Rectal smooth muscle tissue (tissue), 1 donor: ENCODE results near the gene MAST4.

Experiments used
- H3K27ac ChIP-seq: one replicate; pipeline ENCODE4 v1.7.0; 2013; ENCODE audit warnings: low read depth, low read length, inconsistent platforms
- H3K27me3 ChIP-seq: one replicate; pipeline ENCODE4 v1.7.0; 2013; ENCODE audit warnings: low read length; ENCODE audit not compliant: control insufficient read depth, insufficient read depth
- H3K36me3 ChIP-seq: one replicate; pipeline ENCODE4 v1.7.0; 2013; ENCODE audit warnings: low read length; ENCODE audit not compliant: control insufficient read depth, insufficient read depth
- H3K4me1 ChIP-seq: one replicate; pipeline ENCODE4 v1.7.0; 2013; ENCODE audit warnings: low read length; ENCODE audit not compliant: control insufficient read depth, insufficient read depth
- H3K4me3 ChIP-seq: one replicate; pipeline ENCODE4 v1.7.0; 2013; ENCODE audit warnings: low read length
- H3K9ac ChIP-seq: one replicate; pipeline ENCODE4 v1.7.0; 2013; ENCODE audit warnings: low read length

Gene MAST4

DNA sequence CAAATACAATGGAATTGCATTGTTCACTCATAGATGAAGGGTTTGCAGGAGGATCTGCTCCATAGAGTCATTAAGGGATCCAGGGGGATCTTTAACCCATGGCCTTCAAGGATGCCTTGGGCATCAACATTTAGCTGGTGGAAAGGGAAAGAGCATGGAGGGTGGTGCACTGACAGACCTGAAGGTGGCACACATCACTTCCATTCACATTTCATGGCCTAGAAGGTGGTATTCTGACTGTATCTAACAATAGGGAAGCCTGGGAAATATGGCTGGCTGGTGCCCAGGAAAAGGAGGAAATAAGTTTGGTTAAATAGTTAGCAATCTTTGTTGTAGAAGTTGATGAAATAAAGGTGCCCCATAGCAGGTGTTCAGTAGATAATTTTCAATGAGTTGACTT is 370.2 kb downstream of the MAST4 start:
- Histone ChIP-seq H3K27me3 (no peaks in the 10 kb centered on the region), H3K27ac (no peak overlapping the region), H3K36me3 (no peaks in the 10 kb centered on the region)

DNA sequence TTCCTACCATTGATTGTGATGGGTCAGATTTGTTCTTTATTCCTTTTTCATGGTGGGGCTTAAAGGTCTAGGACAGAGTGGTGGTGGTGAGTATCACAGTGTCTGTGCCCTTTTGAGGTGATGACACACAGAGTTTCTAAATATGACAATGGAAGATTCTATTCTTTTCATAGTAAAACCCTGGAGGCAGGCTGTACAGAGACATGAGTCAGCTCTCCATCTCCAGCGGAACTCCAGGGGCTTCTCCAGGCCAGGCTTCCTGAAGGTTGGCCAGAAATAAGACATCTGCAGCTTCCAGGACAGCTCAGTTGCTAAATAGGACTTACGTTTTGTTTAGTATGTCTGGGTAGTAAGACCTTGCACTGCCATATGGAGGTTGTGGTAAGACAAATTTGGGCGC is 370.9 kb downstream of the MAST4 start:
- Histone ChIP-seq H3K27me3 (no peaks in the 10 kb centered on the region), H3K27ac (no peak overlapping the region), H3K36me3 (no peaks in the 10 kb centered on the region), H3K4me1 (no peaks in the 10 kb centered on the region), H3K9ac (no peak overlapping the region), H3K4me3 (no peak overlapping the region)

More for the DNA sequence above, 370.2 kb downstream of the MAST4 start:
- Histone ChIP-seq H3K9ac (no peak overlapping the region), H3K4me3 (no peak overlapping the region), H3K4me1 (no peaks in the 10 kb centered on the region)

DNA sequence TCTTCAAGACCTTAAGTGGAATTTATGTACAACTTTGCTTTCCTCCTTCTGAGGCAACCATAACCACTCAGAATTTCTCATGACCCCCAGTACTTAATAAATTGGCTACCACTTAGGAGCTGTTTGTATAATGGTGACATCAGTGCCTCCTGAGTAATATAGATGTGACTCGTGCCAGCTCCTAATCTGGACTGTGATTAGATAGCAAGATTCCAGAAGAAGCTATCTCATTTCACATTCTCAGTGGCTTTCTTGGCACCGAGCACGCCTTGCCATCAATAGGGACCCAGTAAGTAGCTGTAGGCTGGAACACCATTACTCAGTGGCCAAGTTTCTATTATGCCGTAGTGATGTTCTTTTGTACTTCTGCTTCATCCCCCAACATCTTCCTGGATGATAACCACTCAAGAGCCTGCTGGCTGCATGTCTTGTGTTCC is 371.7 kb downstream of the MAST4 start:
- no peaks in the 10 kb centered on the region for H3K4me1 ChIP-seq
- no peak overlapping the region for H3K27ac ChIP-seq
- H3K9ac ChIP-seq, result no peak overlapping the region
- no peaks in the 10 kb centered on the region for H3K27me3 ChIP-seq
- no peak overlapping the region for H3K4me3 ChIP-seq
- no peaks in the 10 kb centered on the region for H3K36me3 ChIP-seq

DNA sequence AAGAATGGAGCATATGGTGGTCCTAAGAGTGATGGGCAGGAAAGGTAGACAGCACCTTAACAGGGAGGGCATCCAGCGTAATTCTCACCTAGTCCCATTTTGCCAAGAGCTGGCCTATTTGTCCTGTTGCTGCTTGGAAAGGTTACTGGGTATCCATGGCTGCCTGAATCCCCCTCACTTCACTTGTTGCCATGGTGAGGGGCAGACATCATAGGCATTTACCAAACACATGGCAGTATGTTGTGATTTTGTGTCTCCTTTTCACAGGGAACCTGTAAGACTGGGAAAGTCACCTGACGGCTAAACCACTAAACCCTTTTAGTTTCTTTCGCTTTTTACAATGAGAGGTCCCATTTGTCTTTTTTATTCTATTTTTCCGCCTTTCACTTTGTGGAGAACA is 373.3 kb downstream of the MAST4 start:
- no peak overlapping the region for H3K9ac ChIP-seq
- no peak overlapping the region for H3K4me3 ChIP-seq
- no peaks in the 10 kb centered on the region for H3K4me1 ChIP-seq
- no peaks in the 10 kb centered on the region for H3K27me3 ChIP-seq
- no peaks in the 10 kb centered on the region for H3K36me3 ChIP-seq
- no peak overlapping the region for H3K27ac ChIP-seq

DNA sequence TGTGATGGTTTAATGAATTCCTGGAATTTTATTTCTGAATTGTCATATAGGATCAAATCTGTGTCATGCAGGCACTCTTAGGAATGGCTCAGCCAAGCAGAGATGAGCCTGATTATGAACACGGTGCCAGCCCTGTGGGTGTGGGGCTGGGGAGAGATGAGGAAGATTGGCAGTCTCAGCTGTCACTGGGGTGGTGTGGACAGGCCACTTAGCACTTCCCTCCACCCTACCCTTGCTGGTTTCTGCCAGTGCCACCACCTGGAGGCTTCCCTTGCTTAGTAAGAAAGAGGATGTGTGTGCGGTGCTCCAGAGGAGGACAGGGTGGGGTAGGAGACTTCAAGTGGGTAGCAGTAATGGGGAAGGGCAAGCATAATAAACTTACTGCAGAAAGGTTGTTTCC is 373.8 kb downstream of the MAST4 start:
- Histone ChIP-seq H3K4me3 (no peak overlapping the region), H3K27ac (no peak overlapping the region), H3K4me1 (no peaks in the 10 kb centered on the region), H3K9ac (no peak overlapping the region), H3K36me3 (no peaks in the 10 kb centered on the region), H3K27me3 (no peaks in the 10 kb centered on the region)

DNA sequence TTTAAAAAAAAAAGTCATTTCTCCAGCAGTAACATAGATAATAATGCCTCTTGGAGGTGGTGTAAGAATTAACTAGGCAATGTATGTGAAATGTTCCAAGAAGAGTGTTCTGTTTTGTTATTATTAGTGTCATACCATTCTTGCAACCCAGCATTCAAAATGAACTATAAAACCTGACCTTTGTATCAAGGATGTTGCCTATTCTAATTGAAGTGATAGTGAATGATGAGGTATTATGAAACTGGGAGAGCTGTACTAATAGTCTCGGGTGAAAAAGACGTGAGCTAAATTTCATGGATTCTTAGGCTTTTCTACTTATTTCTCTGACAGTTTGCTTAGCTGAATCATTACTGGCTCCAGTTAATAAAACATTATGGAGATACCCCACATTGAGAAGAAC is 375.8 kb downstream of the MAST4 start:
- no peaks in the 10 kb centered on the region for H3K4me1 ChIP-seq
- no peak overlapping the region for H3K9ac ChIP-seq
- no peaks in the 10 kb centered on the region for H3K36me3 ChIP-seq
- no peak overlapping the region for H3K27ac ChIP-seq
- H3K4me3 ChIP-seq, result no peak overlapping the region
- H3K27me3 ChIP-seq, result no peaks in the 10 kb centered on the region

DNA sequence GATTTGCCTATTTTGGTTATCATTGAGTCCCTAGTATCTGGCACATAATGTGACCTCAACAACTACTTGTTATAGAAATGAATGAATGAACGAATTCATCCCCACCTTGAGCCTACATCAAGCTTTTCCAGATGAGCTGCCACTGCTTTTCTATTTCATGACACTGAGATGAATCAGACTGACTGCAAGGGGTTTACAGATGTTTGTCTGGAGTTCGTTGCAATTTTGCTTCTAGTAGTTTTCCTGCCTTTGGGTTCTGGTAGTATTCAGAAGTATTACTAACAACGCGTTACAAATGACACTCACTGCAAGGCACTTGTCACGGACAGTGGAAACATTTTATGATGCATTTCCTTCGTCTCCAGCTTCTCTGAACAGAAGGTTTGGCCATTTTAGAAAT is 378.1 kb downstream of the MAST4 start:
- H3K9ac ChIP-seq, result no peak overlapping the region
- H3K36me3 ChIP-seq, result no peaks in the 10 kb centered on the region
- H3K27ac ChIP-seq, result no peak overlapping the region
- no peaks in the 10 kb centered on the region for H3K27me3 ChIP-seq
- H3K4me3 ChIP-seq, result no peak overlapping the region
- no peaks in the 10 kb centered on the region for H3K4me1 ChIP-seq

DNA sequence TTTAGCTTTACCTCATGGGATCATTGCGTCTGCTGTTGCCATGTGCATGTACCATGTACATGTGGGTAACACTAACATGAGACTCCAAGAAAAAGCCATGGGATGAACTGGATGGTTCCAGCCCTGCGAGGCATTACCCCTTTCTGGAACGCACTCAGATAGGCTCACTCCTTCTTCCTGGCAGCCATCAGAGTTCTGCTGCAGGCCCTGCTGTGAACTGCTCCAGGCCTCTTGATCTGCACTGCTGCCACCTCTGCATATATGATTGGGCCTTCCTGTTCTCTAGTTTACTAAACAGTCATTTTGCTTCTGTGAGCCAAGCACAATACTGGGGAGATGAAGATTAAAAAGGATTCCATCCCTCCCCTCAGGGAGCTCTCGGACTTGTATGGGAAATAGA is 379.9 kb downstream of the MAST4 start:
- Histone ChIP-seq H3K4me3 (no peak overlapping the region), H3K36me3 (no peaks in the 10 kb centered on the region), H3K4me1 (no peaks in the 10 kb centered on the region), H3K27me3 (no peaks in the 10 kb centered on the region), H3K27ac (no peak overlapping the region), H3K9ac (no peak overlapping the region)

DNA sequence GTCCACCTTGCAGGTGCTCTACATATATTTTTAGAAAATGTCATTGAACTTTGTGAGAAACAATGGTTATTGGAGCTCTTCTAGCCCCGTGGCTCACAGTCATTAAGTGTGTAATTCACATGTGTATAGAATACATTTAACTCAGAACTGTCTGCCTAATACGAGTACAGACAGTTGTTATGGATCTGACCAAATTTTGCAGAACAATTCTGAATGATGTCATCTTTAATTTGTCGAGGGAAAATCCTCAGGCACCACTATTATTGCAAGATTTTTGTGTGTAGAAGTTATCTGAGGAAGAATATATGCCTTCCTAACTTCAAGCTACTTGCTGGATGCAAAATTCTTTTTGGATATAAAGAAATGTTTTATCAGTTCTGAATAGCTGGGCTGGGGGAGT is 383.5 kb downstream of the MAST4 start:
- Histone ChIP-seq H3K36me3 (no peaks in the 10 kb centered on the region), H3K4me1 (peaks cover 10% of the 10 kb centered on the region), H3K27ac (no peak overlapping the region), H3K9ac (no peak overlapping the region), H3K27me3 (no peaks in the 10 kb centered on the region), H3K4me3 (no peak overlapping the region)

DNA sequence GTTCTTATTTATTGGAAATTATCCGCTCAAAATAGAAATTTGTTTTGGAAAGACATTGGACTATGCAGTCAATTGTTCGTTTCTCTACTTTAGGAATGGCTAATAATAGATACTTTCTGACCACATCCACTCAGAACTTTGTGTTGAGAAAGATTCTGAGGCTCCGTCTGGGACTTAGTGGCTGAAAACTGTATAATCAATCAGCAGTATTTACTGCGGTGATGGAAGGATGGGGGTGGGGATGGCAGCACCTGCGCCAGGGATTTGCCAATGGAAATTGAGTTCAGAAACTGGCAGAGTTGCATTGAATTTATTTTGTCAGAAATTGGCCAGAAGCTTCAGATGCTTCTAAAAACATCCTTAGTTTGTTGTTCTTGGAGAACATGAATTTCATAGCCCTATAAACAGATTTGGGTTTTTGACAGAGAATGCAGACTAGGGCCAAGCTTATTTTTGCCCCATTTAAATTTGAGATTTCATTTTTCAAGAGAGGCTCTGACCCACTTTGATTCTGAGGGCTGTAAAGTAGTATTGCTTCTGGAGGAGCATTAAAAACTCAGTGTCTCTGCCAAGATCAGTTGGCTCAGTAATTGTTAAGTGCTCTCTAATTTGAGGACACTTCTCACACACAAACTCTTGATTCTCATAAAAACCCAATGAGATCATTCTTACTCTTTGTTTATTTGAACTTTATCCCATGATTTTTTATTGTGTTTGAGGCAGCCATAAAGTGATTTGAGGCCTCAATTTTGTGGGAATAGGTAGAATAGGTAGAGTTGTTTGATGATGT is 385.3 kb downstream of the MAST4 start:
- Histone ChIP-seq H3K4me1 (peaks cover 10% of the 10 kb centered on the region), H3K27ac (no peak overlapping the region), H3K9ac (no peak overlapping the region), H3K36me3 (no peaks in the 10 kb centered on the region), H3K27me3 (no peaks in the 10 kb centered on the region), H3K4me3 (no peak overlapping the region)

DNA sequence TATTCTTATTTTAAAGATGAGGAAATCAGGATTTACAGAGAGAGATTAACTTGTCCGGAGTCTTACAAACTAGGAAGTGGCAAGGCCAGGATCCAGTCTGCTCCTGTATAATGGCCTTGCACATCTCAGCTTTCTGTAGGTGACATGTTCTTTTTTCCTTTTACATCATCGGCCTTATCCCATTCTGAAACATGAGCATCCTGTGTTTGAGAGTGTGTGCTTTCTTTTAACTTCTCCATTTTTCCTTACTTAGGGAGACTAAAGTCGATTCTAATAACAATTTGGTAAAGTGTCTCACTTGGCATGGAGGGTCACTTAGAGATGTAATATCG is 385.8 kb downstream of the MAST4 start:
- peaks cover 10% of the 10 kb centered on the region for H3K4me1 ChIP-seq

DNA sequence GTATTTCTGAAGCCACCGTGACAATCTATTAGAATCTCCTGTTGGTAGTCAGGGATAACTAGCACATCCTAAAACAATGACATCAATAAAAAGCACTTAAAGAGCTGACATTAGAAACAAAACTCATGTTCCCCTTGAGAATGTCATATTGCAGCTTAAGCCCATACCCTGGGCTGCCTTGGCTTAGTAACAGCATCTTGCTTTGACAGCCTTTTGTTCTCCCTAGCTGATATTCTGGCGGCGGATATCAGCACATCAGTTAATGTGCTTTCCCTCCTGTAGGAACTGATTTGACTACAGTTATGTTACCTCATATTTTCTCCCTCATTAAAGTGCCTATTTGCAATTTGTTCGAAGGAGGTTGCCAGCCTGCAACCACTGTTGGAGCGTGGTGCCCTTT is 386.3 kb downstream of the MAST4 start:
- no peaks in the 10 kb centered on the region for H3K27me3 ChIP-seq
- H3K27ac ChIP-seq, result no peak overlapping the region
- H3K4me3 ChIP-seq, result no peak overlapping the region
- no peak overlapping the region for H3K9ac ChIP-seq
- no peaks in the 10 kb centered on the region for H3K36me3 ChIP-seq
- peaks cover 10% of the 10 kb centered on the region for H3K4me1 ChIP-seq

More for the DNA sequence above, 385.8 kb downstream of the MAST4 start:
- H3K27ac ChIP-seq, result no peak overlapping the region
- no peak overlapping the region for H3K9ac ChIP-seq
- H3K27me3 ChIP-seq, result no peaks in the 10 kb centered on the region
- no peak overlapping the region for H3K4me3 ChIP-seq
- H3K36me3 ChIP-seq, result no peaks in the 10 kb centered on the region

DNA sequence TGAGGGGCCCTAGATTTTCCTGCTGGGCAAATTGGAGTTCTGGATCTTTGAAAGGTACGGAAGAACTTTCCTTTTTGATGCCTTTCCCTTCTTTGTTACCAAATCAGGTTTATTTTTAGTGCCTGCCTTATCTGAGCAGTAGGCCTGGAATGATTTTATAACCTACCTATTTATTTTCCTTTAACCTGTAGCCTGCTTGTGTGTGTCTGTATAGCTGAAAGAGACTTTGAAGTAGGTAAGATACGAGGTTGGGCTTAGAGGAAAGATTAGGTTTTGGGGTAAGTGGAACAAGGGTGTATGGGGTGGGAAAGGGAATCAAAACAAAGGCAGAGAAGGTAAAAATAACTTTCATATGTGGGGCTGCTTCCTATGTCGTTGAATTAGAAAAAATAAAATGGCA is 389.2 kb downstream of the MAST4 start:
- Histone ChIP-seq H3K27ac (no peak overlapping the region), H3K36me3 (no peaks in the 10 kb centered on the region), H3K27me3 (no peaks in the 10 kb centered on the region), H3K9ac (no peak overlapping the region), H3K4me3 (no peak overlapping the region), H3K4me1 (peaks cover 10% of the 10 kb centered on the region)
